ENCODE measurements around the gene HPCA. TPM values are rescaled to one million over a fixed set of nuclear protein-coding genes. Genes with fewer than 3 reads are reported as not detected.

Gene HPCA
- total RNA-seq, 2 experiments from 2014 or later: 0.40 TPM; not detected in 1

GRCh38 chr1:32889731-32890278, 3.5 kb downstream of the HPCA start:
- Mint-ChIP-seq H3K4me1 (peaks cover 3% of the 10 kb centered on the region), H3K27ac (no peak overlapping the region), H3K27me3 (peaks cover 74% of the 10 kb centered on the region), H3K36me3 (peaks cover 2% of the 10 kb centered on the region), H3K4me3 (no peak overlapping the region), H3K9me3 (no peaks in the 10 kb centered on the region)
- POLR2A ChIA-PET: no interaction called here
- DNase-seq: no peak
- no peak for ATAC-seq (ENCODE audit: low read depth)

GRCh38 chr1:32890516-32891240, 4.4 kb downstream of the HPCA start:
- peaks cover 3% of the 10 kb centered on the region for H3K4me1 Mint-ChIP-seq
- peaks cover 2% of the 10 kb centered on the region for H3K36me3 Mint-ChIP-seq

GRCh38 chr1:32891241-32891570, 4.9 kb downstream of the HPCA start:
- H3K4me1 Mint-ChIP-seq: peaks cover 3% of the 10 kb centered on the region
- ATAC-seq (ENCODE audit: low read depth): no peak

More at GRCh38 chr1:32890516-32891240, 4.4 kb downstream of the HPCA start:
- no peak overlapping the region for H3K4me3 Mint-ChIP-seq
- H3K27me3 Mint-ChIP-seq: peaks cover 68% of the 10 kb centered on the region
- no peaks in the 10 kb centered on the region for H3K9me3 Mint-ChIP-seq
- ATAC-seq (ENCODE audit: low read depth): no peak
- no peak overlapping the region for H3K27ac Mint-ChIP-seq
- DNase-seq: no peak
- POLR2A ChIA-PET: no interaction called here

GRCh38 chr1:32891630-32892029, 5.3 kb downstream of the HPCA start:
- ATAC-seq (ENCODE audit: low read depth): no peak
- Mint-ChIP-seq H3K4me3 (no peak overlapping the region), H3K36me3 (peaks cover 2% of the 10 kb centered on the region), H3K9me3 (no peaks in the 10 kb centered on the region), H3K27me3 (peaks cover 68% of the 10 kb centered on the region), H3K4me1 (peaks cover 3% of the 10 kb centered on the region), H3K27ac (no peak overlapping the region)
- POLR2A ChIA-PET: no interaction called here
- no peak for DNase-seq

More at GRCh38 chr1:32891241-32891570, 4.9 kb downstream of the HPCA start:
- Mint-ChIP-seq H3K9me3 (no peaks in the 10 kb centered on the region), H3K36me3 (peaks cover 2% of the 10 kb centered on the region), H3K4me3 (no peak overlapping the region), H3K27ac (no peak overlapping the region), H3K27me3 (peaks cover 66% of the 10 kb centered on the region)
- peak; percentile 10 for DNase-seq
- POLR2A ChIA-PET: no interaction called here

- Mint-ChIP-seq H3K4me3 (peak overlapping the region; percentile 37), H3K27ac (no peak overlapping the region), H3K27me3 (peaks cover 66% of the 10 kb centered on the region), H3K36me3 (peaks cover 2% of the 10 kb centered on the region), H3K9me3 (no peaks in the 10 kb centered on the region), H3K4me1 (peaks cover 3% of the 10 kb centered on the region)
- DNase-seq: peak; percentile 68
- POLR2A ChIA-PET: interaction anchor here (0.6 kb wide), 1 partner anchor 128 kb away, joined by 3 read pairs; no protein-coding TSS in a partner anchor
- peak; percentile 70 for ATAC-seq (ENCODE audit: low read depth)
Observed at GRCh38 chr1:32892368-32893197, 6.3 kb downstream of the HPCA start.

- POLR2A ChIA-PET: no interaction called here
- Mint-ChIP-seq H3K4me1 (peaks cover 3% of the 10 kb centered on the region), H3K27ac (no peak overlapping the region), H3K27me3 (peaks cover 63% of the 10 kb centered on the region), H3K9me3 (no peaks in the 10 kb centered on the region), H3K4me3 (peak overlapping the region; percentile 55), H3K36me3 (peaks cover 2% of the 10 kb centered on the region)
- peak; percentile 46 for DNase-seq
- peak; percentile 29 for ATAC-seq (ENCODE audit: low read depth)
Observed at GRCh38 chr1:32893198-32894018, 7.1 kb downstream of the HPCA start.

GRCh38 chr1:32894019-32894600, 7.8 kb downstream of the HPCA start:
- H3K4me3 Mint-ChIP-seq: peak overlapping the region; percentile 54
- peaks cover 68% of the 10 kb centered on the region for H3K27me3 Mint-ChIP-seq
- POLR2A ChIA-PET: no interaction called here
- ATAC-seq (ENCODE audit: low read depth) (no peak), DNase-seq (no peak)
- H3K4me1 Mint-ChIP-seq: peaks cover 3% of the 10 kb centered on the region
- peaks cover 2% of the 10 kb centered on the region for H3K36me3 Mint-ChIP-seq
- H3K27ac Mint-ChIP-seq: no peak overlapping the region
- H3K9me3 Mint-ChIP-seq: no peaks in the 10 kb centered on the region

GRCh38 chr1:32894681-32895080, 8.4 kb downstream of the HPCA start:
- ATAC-seq (ENCODE audit: low read depth) (no peak), DNase-seq (no peak)
- H3K27me3 Mint-ChIP-seq: peaks cover 67% of the 10 kb centered on the region
- H3K4me1 Mint-ChIP-seq: peaks cover 3% of the 10 kb centered on the region
- H3K36me3 Mint-ChIP-seq: peaks cover 2% of the 10 kb centered on the region
- H3K9me3 Mint-ChIP-seq: no peaks in the 10 kb centered on the region
- POLR2A ChIA-PET: no interaction called here
- no peak overlapping the region for H3K4me3 Mint-ChIP-seq
- H3K27ac Mint-ChIP-seq: no peak overlapping the region

GRCh38 chr1:32895325-32896215, 9.3 kb downstream of the HPCA start:
- Mint-ChIP-seq H3K9me3 (no peaks in the 10 kb centered on the region), H3K4me3 (no peak overlapping the region), H3K27ac (no peak overlapping the region), H3K36me3 (peaks cover 2% of the 10 kb centered on the region), H3K4me1 (peaks cover 3% of the 10 kb centered on the region), H3K27me3 (peaks cover 69% of the 10 kb centered on the region)
- ATAC-seq (ENCODE audit: low read depth) (no peak), DNase-seq (peak; percentile 27)
- POLR2A ChIA-PET: no interaction called here

GRCh38 chr1:32896451-32896850, 10.2 kb downstream of the HPCA start:
- Mint-ChIP-seq H3K36me3 (peaks cover 2% of the 10 kb centered on the region), H3K4me1 (peaks cover 3% of the 10 kb centered on the region), H3K9me3 (no peaks in the 10 kb centered on the region), H3K27me3 (peaks cover 63% of the 10 kb centered on the region), H3K4me3 (no peak overlapping the region), H3K27ac (no peak overlapping the region)
- DNase-seq: no peak
- no peak for ATAC-seq (ENCODE audit: low read depth)
- POLR2A ChIA-PET: no interaction called here

- no peak for DNase-seq
- peaks cover 7% of the 10 kb centered on the region for H3K4me1 Mint-ChIP-seq
- peaks cover 2% of the 10 kb centered on the region for H3K36me3 Mint-ChIP-seq
- no peak overlapping the region for H3K4me3 Mint-ChIP-seq
- no peak for ATAC-seq (ENCODE audit: low read depth)
- POLR2A ChIA-PET: no interaction called here
- no peaks in the 10 kb centered on the region for H3K9me3 Mint-ChIP-seq
- H3K27ac Mint-ChIP-seq: no peak overlapping the region
- peaks cover 62% of the 10 kb centered on the region for H3K27me3 Mint-ChIP-seq
Observed at GRCh38 chr1:32897082-32898049, 11.1 kb downstream of the HPCA start.

Measured in activated naive CD8-positive, alpha-beta T cell treated with anti-CD3 and anti-CD28 coated beads, Interleukin-2, amount 10 ng/mL, durations not matched to agents 7 days and 5 days (primary cell).